Stimulated activated CD4-positive, alpha-beta T cell treated with anti-CD3 and anti-CD28 coated beads, TNF-alpha, amount 100 ng/mL, for 24 hours (primary cell): ENCODE measurements around the gene CD52.
A peak's percentile ranks its signal among the peaks of the same experiment; 100 is the strongest.
"Not testable (repeated sequence)": the region's sequence is repeated elsewhere in the genome, so short reads cannot be mapped to it uniquely, and the experiment has no call there.

Experiments used
- DNase-seq, 3 experiments: peaks; one replicate each; pipeline ENCODE4 v3.0.0-alpha.2; 2020; ENCODE audit warnings: low read depth in 3 of 3

Gene CD52

GRCh38 chr1:26284597-26285347 lies 33.0 kb upstream of the CD52 start:
- DNase-seq = peak; percentile 88 to 96 (median 95)

- DNase-seq = no peak
Observed at GRCh38 chr1:26285366-26286063, 32.2 kb upstream of the CD52 start.

DNA sequence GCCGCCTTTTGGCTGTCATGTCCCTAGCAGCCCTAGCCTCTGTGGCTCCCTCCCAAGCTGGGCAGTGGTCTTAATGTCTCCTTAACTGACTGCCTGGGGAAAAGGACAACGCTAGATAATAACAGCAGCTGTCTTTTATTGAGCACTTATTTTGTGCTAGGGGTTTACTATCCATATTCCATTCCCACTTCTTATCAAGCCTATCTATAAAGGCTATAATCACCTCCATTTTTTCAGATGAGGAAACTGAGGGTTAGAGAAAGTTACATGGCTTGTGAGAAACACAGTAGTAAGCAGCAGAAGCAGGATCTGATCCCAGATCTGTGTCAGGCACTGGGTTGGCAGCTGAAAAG lies 31.7 kb upstream of the CD52 start:
- no peak for DNase-seq

DNA sequence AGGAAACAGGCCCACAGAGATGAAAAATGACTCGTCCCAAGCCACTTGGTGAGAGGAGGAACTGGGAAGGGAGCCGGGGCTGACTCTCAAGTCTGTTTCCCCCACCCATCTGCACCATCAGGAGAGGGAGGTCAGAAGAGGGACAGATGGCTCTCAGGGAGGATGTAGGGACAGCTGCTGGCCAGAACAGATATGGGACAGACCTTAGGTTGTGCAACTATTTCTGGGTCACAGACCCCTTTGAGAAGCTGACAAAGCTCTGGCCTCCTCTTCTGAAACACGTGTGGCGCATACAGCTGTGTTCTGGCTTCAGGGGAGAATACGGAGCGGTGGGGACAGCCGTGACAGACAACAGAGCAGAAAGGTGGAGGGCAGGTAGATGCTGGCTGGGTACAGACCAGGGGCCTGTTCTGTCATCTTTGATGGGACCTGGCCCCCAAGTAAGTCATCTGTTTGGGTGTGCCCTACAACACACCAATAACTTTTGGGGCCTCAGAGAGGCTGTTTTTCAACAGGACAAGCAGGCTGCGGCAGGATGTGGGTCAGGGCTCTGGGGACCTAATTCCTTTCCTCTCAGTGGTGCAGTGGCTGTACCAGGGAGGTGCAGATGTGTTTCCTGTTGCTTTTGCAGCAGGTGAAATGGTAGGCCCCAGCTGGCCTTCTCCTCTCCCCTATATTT lies 30.6 kb upstream of the CD52 start:
- DNase-seq = no peak

DNA sequence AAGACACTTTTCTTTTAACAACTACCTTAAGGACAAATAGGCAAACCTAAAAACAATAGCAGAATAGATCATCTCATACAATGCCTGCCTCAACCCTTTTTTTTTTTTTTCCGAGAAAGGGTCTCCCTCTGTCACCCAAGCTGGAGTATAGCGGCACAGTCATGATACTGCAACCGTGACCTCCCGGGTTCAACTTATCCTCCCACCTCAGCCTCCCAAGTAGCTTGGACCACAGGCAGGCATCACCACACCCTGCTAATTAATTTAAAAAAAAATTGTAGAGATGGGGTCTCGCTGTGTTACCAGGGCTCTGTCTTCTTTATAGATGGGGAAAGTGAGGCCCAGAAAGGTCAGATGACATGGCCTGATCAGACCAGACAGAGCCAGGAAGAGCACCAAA lies 29.9 kb upstream of the CD52 start:
- no peak for DNase-seq

DNA sequence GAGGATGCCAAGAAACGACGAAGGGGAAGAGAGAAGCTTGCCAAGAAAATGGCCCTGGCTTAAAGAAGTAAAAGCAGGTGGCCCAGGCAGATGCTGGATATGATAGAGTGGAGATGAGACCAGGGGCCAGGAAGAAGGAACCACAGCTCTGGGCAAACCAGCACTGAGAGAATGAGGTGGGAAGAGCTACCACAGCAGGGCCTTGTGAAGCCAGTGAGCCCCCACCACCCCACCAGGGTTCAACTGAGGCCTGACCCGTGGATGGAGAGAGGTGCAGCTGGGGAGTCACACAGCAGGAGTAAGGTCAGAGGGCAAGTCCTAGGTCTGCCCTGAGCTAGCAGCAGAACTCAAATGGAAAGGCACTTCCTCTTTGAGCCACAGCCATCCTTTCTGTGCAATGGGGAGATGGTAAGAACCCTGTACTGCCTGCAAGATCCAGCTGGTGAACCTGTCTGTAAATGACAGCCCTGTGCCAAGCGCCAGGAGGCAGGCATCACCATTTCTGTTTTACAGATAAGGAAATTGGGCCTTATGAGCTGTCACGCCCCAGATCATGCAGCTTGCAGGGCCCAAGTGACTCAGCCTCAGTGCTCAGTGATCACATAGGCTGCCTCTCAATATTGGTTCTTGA lies 29.3 kb upstream of the CD52 start:
- peak in 2 of 3 experiments; percentile 58 to 71 for DNase-seq

- DNase-seq = no peak
Observed at GRCh38 chr1:26289158-26290059, 28.3 kb upstream of the CD52 start.

GRCh38 chr1:26290122-26290881 lies 27.5 kb upstream of the CD52 start:
- DNase-seq = no peak

GRCh38 chr1:26290882-26291261 lies 26.9 kb upstream of the CD52 start:
- no peak for DNase-seq

- no peak for DNase-seq
Observed at GRCh38 chr1:26291433-26291832, 26.3 kb upstream of the CD52 start.

- DNase-seq = no peak
Observed at GRCh38 chr1:26291939-26292338, 25.8 kb upstream of the CD52 start.

- DNase-seq = not testable (repeated sequence)
Observed at GRCh38 chr1:26292735-26293134, 25.0 kb upstream of the CD52 start.

DNA sequence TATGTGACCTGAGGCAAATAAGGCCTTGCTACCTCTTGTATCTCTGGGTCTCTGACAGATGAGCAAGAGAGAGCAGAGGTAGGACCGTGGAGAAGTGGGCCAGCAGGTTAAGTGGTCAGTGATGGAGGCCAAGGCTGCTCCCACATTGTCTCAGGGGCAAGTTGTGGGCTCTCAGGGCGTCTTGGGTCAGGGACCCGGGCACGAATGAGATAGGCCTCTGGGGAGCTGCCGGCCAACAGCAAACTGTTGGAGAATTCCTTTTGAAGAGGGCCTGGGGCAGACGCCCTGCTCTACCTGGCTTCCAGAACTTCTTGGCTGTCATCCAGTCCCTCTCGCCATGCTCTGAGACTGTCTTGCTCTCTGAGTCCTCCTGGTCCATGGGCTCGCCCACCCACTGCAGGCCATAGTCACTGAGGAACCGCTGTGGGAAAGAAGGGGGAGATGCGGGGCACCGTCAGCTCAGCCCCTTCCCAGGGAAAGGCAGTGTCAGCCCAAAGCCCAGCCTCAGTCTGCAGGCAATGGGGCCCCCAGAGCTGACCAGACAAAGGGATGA lies 23.8 kb upstream of the CD52 start:
- no peak for DNase-seq

GRCh38 chr1:26295194-26296138 lies 22.3 kb upstream of the CD52 start:
- no peak for DNase-seq

GRCh38 chr1:26296340-26297056 lies 21.3 kb upstream of the CD52 start:
- DNase-seq = no peak

DNA sequence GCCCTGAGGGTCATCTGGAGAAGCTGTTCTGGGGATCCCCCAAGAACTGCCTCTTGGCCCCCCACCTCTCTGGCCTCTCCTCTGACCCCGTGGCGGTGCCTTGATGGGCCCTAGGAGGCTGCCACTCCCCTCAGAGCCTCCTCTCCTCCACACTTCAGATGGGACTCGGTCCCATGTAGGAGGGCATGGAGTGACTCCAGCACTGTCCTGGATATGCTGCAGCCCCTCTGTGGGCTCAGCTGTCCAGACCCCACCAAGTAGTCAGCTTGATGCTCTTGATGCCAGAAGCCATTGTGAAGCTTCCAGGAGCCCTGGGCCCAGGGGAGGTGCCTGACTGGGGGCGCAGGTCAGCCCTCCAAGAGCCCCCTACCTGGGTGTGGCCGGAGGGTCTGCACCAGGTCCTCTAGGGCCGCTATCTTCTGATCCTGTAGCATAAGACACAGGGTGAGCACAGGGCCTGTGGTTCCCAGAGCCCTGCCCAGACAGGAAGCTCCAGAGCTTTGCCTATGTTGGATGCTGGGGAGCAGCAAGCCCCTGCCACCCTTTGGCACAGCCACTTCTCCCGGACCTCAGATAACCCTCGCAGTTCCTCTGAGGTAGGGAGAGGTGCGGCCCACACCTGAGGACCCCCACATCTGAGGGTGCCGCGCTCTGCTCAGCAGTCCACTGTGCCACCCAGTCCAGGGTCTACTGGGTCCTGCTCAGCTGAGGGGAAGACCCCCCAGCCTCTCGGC lies 20.5 kb upstream of the CD52 start:
- DNase-seq = no peak

- DNase-seq = no peak
Observed at GRCh38 chr1:26297791-26298124, 20.0 kb upstream of the CD52 start.
